ENCODE data around the gene CLEC18C. TPM values are rescaled to one million over a fixed set of nuclear protein-coding genes. Genes with fewer than 3 reads are reported as not detected.
A peak's percentile ranks its signal among the peaks of the same experiment; 100 is the strongest.
"Not testable (repeated sequence)": the region's sequence is repeated elsewhere in the genome, so short reads cannot be mapped to it uniquely, and the experiment has no call there.

The CLEC18C gene
- total RNA-seq, 4 donors from 2014 or later: 1.0 to 1.9 (median 1.2) TPM; not detected in 1

DNA sequence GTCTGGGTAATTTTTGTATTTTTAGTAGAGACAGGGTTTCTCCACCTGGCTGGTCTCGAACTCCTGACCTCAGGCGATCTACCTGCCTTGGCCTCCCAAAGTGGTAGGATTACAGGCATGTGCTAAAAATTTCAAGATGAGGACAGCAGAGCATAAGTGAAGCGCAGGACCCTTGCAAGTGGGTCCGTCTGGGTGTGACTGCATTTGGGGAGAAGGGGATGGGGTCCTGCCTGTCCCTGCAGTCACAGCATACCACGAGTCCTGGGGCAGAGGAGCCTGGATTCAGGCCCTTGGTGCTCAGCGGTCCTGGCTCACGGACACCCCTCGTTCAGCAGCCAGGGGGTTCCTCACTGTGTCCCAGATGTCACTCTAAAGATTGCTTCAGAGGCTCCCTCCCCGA lies 24.6 kb downstream of the CLEC18C start:
- H3K9me3 ChIP-seq, H3K36me3 ChIP-seq, DNase-seq, H3K27me3 ChIP-seq, H3K4me1 ChIP-seq, H3K27ac ChIP-seq, H3K4me3 ChIP-seq: not testable (repeated sequence)

DNA sequence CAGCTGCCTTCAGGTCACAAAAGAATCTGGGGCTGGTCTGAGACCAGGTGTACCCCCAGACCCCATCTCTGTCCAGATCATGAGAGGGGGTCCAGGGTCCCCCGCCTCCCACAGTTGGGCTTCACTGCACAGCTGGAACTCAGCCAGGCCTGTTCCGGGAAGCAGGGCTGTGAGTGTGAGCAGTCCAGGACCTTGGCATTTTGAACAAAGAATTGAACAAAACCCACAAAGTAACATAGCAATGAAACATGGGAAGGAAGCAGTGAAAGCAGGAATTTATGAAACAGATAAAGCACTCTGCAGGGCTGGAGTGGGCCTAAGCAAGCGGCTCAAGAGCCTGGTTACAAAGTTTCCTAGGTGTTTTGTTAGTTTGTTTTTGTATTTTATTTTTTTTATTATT lies 25.1 kb downstream of the CLEC18C start:
- H3K4me1 ChIP-seq, H3K36me3 ChIP-seq, H3K27ac ChIP-seq, DNase-seq, H3K4me3 ChIP-seq, H3K9me3 ChIP-seq, H3K27me3 ChIP-seq: not testable (repeated sequence)

DNA sequence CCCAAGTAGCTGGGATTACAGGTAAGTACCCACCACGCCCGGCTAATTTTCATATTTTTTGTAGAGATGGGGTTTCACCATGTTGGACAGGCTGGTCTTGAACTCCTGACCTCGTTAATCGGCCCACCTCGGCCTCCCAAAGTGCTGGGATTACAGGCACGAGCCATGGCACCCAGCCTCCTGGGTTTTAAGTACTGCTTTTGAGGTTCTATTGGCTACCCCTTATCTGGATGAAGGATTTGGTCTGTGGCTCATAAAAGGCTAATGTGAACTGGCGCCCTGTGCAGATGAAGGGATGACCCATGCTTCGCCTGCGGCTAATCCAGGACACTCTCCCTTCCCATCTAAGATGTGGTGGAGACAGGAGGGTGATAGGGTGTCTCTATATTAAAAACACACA lies 25.6 kb downstream of the CLEC18C start:
- H3K4me1 ChIP-seq, H3K27ac ChIP-seq, H3K36me3 ChIP-seq, H3K9me3 ChIP-seq, H3K4me3 ChIP-seq, DNase-seq, H3K27me3 ChIP-seq: not testable (repeated sequence)

- not testable (repeated sequence) for H3K27ac ChIP-seq, H3K27me3 ChIP-seq, H3K9me3 ChIP-seq, H3K4me1 ChIP-seq, DNase-seq, H3K4me3 ChIP-seq, H3K36me3 ChIP-seq
These were observed 26.5 kb downstream of the CLEC18C start for GRCh38 chr16:70200063-70200462.

DNA sequence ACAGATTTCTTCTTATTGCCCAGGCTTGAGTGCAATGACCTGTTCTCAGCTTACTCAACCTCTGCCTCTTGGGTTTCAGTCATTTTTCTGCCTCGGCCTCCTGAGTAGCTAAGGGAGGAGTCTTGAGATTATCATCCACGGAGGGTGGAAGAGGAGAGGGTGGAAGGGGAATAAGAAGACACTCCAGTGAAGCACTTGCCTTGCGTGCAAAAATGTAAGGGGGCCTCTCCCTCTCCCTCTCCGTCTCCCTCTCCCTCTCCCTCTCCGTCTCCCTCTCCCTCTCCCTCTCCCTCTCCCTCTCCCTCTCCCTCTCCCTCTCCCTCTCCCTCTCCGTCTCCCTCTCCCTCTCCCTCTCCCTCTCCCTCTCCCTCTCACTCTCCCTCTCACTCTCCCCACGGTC lies 29.9 kb downstream of the CLEC18C start:
- H3K9me3 ChIP-seq, DNase-seq, H3K27ac ChIP-seq, H3K27me3 ChIP-seq, H3K4me1 ChIP-seq, H3K36me3 ChIP-seq, H3K4me3 ChIP-seq: not testable (repeated sequence)

DNA sequence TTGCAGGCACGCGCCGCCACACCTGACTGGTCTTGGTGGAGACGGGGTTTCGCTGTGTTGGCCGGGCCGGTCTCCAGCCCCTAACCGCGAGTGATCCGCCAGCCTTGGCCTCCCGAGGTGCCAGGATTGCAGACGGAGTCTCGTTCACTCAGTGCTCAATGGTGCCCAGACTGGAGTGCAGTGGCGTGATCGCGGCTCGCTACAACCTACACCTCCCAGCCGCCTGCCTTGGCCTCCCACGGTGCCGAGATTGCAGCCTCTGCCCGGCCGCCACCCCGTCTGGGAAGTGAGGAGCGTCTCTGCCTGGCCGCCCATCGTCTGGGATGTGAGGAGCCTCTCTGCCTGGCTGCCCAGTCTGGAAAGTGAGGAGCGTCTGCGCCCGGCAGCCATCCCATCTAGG lies 30.4 kb downstream of the CLEC18C start:
- not testable (repeated sequence) for H3K9me3 ChIP-seq, H3K36me3 ChIP-seq, H3K4me3 ChIP-seq, DNase-seq, H3K27ac ChIP-seq, H3K4me1 ChIP-seq, H3K27me3 ChIP-seq

DNA sequence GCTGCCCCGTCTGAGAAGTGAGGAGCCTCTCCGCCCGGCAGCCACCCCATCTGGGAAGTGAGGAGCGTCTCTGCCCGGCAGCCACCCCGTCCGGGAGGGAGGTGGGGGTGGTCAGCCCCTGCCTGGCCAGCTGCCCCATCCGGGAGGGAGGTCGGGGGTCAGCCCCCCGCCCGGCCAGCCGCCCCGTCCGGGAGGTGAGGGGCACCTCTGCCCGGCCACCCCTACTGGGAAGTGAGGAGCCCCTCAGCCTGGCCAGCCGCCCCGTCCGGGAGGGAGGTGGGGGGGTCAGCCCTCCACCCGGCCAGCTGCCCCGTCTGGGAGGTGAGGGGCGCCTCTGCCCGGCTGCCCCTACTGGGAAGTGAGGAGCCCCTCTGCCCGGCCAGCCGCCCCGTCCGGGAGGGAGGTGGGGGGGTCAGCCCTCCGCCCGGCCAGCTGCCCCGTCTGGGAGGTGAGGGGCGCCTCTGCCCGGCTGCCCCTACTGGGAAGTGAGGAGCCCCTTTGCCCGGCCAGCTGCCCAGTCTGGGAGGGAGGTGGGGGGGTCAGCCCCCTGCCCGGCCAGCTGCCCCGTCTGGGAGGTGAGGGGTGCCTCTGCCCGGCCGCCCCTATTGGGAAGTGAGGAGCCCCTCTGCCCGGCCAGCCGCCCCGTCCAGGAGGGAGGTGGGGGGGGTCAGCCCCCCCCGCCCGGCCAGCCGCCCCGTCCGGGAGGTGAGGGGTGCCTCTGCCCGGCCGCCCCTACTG lies 31.2 kb downstream of the CLEC18C start:
- not testable (repeated sequence) for H3K4me3 ChIP-seq, H3K4me1 ChIP-seq, H3K27me3 ChIP-seq, DNase-seq, H3K9me3 ChIP-seq, H3K36me3 ChIP-seq, H3K27ac ChIP-seq

GRCh38 chr16:70206382-70206781 lies 32.8 kb downstream of the CLEC18C start:
- not testable (repeated sequence) for H3K4me3 ChIP-seq, H3K27ac ChIP-seq, H3K27me3 ChIP-seq, DNase-seq, H3K9me3 ChIP-seq, H3K36me3 ChIP-seq, H3K4me1 ChIP-seq

GRCh38 chr16:70218586-70218985 lies 45.0 kb downstream of the CLEC18C start:
- DNase-seq: not testable (repeated sequence)

GRCh38 chr16:70222574-70222973 lies 49.0 kb downstream of the CLEC18C start:
- H3K27me3 ChIP-seq, H3K4me1 ChIP-seq, H3K9me3 ChIP-seq, DNase-seq, H3K4me3 ChIP-seq: not testable (repeated sequence)
- H3K27ac ChIP-seq: peak overlapping the region in 1 of 4 donors; percentile 43
- H3K36me3 ChIP-seq: peaks cover 0 to 35% (median 0%) of the 10 kb centered on the region in 3 donors

More at GRCh38 chr16:70218586-70218985, 45.0 kb downstream of the CLEC18C start:
- H3K36me3 ChIP-seq: peaks cover 0 to 19% (median 0%) of the 10 kb centered on the region in 3 donors
- H3K4me3 ChIP-seq, H3K4me1 ChIP-seq, H3K9me3 ChIP-seq, H3K27ac ChIP-seq, H3K27me3 ChIP-seq: not testable (repeated sequence)

DNA sequence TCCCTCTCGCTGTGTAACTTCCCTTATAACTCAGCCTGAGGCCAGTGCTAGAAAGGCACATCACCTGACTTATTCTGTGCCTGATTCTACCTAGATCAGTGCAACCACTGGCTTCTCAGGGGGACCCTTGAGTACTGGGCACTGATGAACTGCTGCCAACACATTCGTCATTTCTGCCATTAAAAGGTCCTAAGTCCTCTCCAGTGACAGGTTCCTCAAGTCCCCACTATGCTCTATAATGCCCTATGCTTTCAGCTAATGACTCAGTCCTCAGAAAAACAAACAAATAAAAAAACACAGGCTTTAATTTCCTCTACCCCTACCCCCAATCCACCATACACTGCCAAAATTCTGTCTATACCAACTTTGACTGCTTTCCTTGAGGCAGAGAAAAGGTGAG lies 49.6 kb downstream of the CLEC18C start:
- not testable (repeated sequence) for H3K4me1 ChIP-seq, H3K27me3 ChIP-seq, H3K9me3 ChIP-seq, H3K4me3 ChIP-seq
- H3K27ac ChIP-seq: peak overlapping the region in 2 of 4 donors; percentile 60 to 63
- DNase-seq: peak in 1 of 3 donors; percentile 55
- H3K36me3 ChIP-seq: peaks cover 0 to 41% (median 0%) of the 10 kb centered on the region in 3 donors

GRCh38 chr16:70223971-70224513 lies 50.5 kb downstream of the CLEC18C start:
- not testable (repeated sequence) for DNase-seq, H3K27me3 ChIP-seq, H3K4me3 ChIP-seq, H3K9me3 ChIP-seq, H3K4me1 ChIP-seq
- H3K27ac ChIP-seq: peak overlapping the region in 2 of 4 donors; percentile 60 to 63
- peaks cover 0 to 48% (median 0%) of the 10 kb centered on the region in 3 donors for H3K36me3 ChIP-seq

DNA sequence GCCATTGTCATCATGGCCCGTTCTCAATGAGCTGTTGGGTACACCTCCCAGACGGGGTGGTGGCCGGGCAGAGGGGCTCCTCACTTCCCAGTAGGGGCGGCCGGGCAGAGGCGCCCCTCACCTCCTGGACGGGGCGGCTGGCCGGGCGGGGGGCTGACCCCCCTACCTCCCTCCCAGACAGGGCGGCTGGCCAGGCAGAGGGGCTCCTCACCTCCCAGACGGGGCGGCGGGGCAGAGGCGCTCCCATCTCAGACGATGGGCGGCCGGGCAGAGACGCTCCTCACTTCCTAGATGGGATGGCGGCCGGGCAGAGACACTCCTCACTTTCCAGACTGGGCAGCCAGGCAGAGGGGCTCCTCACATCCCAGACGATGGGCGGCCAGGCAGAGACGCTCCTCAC lies 51.1 kb downstream of the CLEC18C start:
- Histone ChIP-seq H3K36me3 (peaks cover 0 to 42% (median 0%) of the 10 kb centered on the region in 3 donors), H3K27ac (peak overlapping the region in 1 of 4 donors; percentile 30)
- H3K4me1 ChIP-seq, DNase-seq, H3K27me3 ChIP-seq, H3K4me3 ChIP-seq, H3K9me3 ChIP-seq: not testable (repeated sequence)

- not testable (repeated sequence) for DNase-seq, H3K9me3 ChIP-seq
- H3K36me3 ChIP-seq: peaks cover 0 to 39% (median 0%) of the 10 kb centered on the region in 3 donors
These were observed 51.8 kb downstream of the CLEC18C start for GRCh38 chr16:70225430-70225829.

GRCh38 chr16:70226024-70226423 lies 52.4 kb downstream of the CLEC18C start:
- not testable (repeated sequence) for H3K27me3 ChIP-seq, H3K27ac ChIP-seq, H3K4me3 ChIP-seq, H3K4me1 ChIP-seq, DNase-seq, H3K9me3 ChIP-seq
- H3K36me3 ChIP-seq: peaks cover 0 to 39% (median 0%) of the 10 kb centered on the region in 3 donors

More at GRCh38 chr16:70225430-70225829, 51.8 kb downstream of the CLEC18C start:
- H3K27ac ChIP-seq, H3K4me1 ChIP-seq, H3K4me3 ChIP-seq, H3K27me3 ChIP-seq: not testable (repeated sequence)
